MM.1S (cell line): Measurements from ENCODE around the gene SLC38A1.

Experiments used
- DNase-seq: peaks from one replicate; pipeline ENCODE4 v3.0.0-alpha.2; 2015
- H2AFZ ChIP-seq: fragments of 300-600 bp; sonication (generic); 2 replicates; pipeline ENCODE4 v1.6.0; 2016; ENCODE audit warnings: antibody characterized with exemption, low read length
- H3F3A ChIP-seq: fragments of 300-600 bp; sonication (generic); 2 replicates; pipeline ENCODE4 v1.6.1; 2016; ENCODE audit warnings: mild to moderate bottlenecking, antibody characterized with exemption, low read length, moderate library complexity, mixed read lengths; ENCODE audit not compliant: insufficient read depth
- H3K27ac ChIP-seq: fragments of 300-600 bp; sonication (generic); 2 replicates; pipeline ENCODE4 v1.5.1; 2016; ENCODE audit warnings: mild to moderate bottlenecking, low read length
- H3K27me3 ChIP-seq: fragments of 300-600 bp; sonication (generic); replicated peaks from 2 replicates; pipeline ENCODE4 v1.6.0; 2016; ENCODE audit warnings: low read length; ENCODE audit not compliant: insufficient read depth
- H3K36me3 ChIP-seq: fragments of 300-600 bp; sonication (generic); replicated peaks from 2 replicates; pipeline ENCODE4 v1.6.1; 2016; ENCODE audit warnings: mild to moderate bottlenecking, low read length, mixed read lengths; ENCODE audit not compliant: insufficient read depth
- H3K4me1 ChIP-seq: fragments of 300-600 bp; sonication (generic); 2 replicates; pipeline ENCODE4 v1.6.1; 2016; ENCODE audit warnings: low read length, mixed read lengths
- H3K4me2 ChIP-seq: fragments of 300-600 bp; sonication (generic); 2 replicates; pipeline ENCODE4 v1.6.0; 2016; ENCODE audit warnings: low read depth, low read length
- H3K4me3 ChIP-seq: fragments of 300-600 bp; sonication (generic); 2 replicates; pipeline ENCODE4 v1.5.1; 2016; ENCODE audit warnings: low read length, mixed read lengths
- H3K79me2 ChIP-seq: fragments of 300-600 bp; sonication (generic); 2 replicates; pipeline ENCODE4 v1.6.1; 2016; ENCODE audit warnings: mixed run types, low read length, mixed read lengths
- H3K9ac ChIP-seq: fragments of 300-600 bp; sonication (generic); 2 replicates; pipeline ENCODE4 v1.6.1; 2016; ENCODE audit warnings: low read length, mixed read lengths
- H3K9me2 ChIP-seq: fragments of 300-600 bp; sonication (generic); replicated peaks from 2 replicates; pipeline ENCODE4 v1.6.1; 2016; ENCODE audit warnings: mild to moderate bottlenecking, low read length, mixed read lengths; ENCODE audit not compliant: insufficient read depth
- H3K9me3 ChIP-seq: fragments of 300-600 bp; sonication (generic); replicated peaks from 2 replicates; pipeline ENCODE4 v1.6.1; 2016; ENCODE audit warnings: mild to moderate bottlenecking, low read length, mixed read lengths; ENCODE audit not compliant: insufficient read depth
- H4K20me1 ChIP-seq: fragments of 300-600 bp; sonication (generic); 2 replicates; pipeline ENCODE4 v1.6.1; 2016; ENCODE audit warnings: mild to moderate bottlenecking, low read length, moderate library complexity, mixed read lengths; ENCODE audit not compliant: insufficient read depth
- CTCF ChIP-seq: fragments of 300-600 bp; sonication (generic); IDR thresholded peaks from 2 replicates; pipeline ENCODE4 v1.5.1; 2016; ENCODE audit warnings: antibody characterized with exemption, low read length, mixed read lengths
- EZH2 ChIP-seq: fragments of 300-600 bp; sonication (generic); optimal IDR thresholded peaks from 2 replicates; pipeline ENCODE3; 2017; ENCODE audit warnings: low read depth, mild to moderate bottlenecking, antibody characterized with exemption, low read length, mixed read lengths
- EZH2phosphoT487 ChIP-seq: fragments of 300-600 bp; sonication (generic); IDR thresholded peaks from 2 replicates; pipeline ENCODE4 v1.6.1; 2018; ENCODE audit warnings: antibody characterized with exemption, low read length

Gene SLC38A1

GRCh38 chr12:46269429-46270241 lies 792 bp upstream of the SLC38A1 start:
- H3K4me1 ChIP-seq, result peaks cover 22% of the 10 kb centered on the region

GRCh38 chr12:46267825-46268582 lies 839 bp downstream of the SLC38A1 start:
- H3K27ac ChIP-seq, result peak overlapping the region; percentile 75
- H3K4me3 ChIP-seq, result peak overlapping the region; percentile 96
- H3K4me2 ChIP-seq, result peak overlapping the region; percentile 93
- H3K9me3 ChIP-seq, result no peaks in the 10 kb centered on the region
- peaks cover 56% of the 10 kb centered on the region for H3K79me2 ChIP-seq
- peak overlapping the region; percentile 96 for H3K9ac ChIP-seq
- no peaks in the 10 kb centered on the region for H3K27me3 ChIP-seq
- TF ChIP-seq EZH2phosphoT487 (no peak), EZH2 (no peak), CTCF (no peak)
- H3K9me2 ChIP-seq, result no peaks in the 10 kb centered on the region
- peak; percentile 23 for DNase-seq
- peaks cover 10% of the 10 kb centered on the region; the same call in 1 of the 2 replicates for H3F3A ChIP-seq
- H3K4me1 ChIP-seq, result peaks cover 22% of the 10 kb centered on the region
- peak overlapping the region; percentile 86 for H2AFZ ChIP-seq
- no peaks in the 10 kb centered on the region for H3K36me3 ChIP-seq
- 0 out of 2 replicates have a peak, but pooled peaks cover 6% of the 10 kb centered on the region for H4K20me1 ChIP-seq

More at GRCh38 chr12:46269429-46270241, 792 bp upstream of the SLC38A1 start:
- no peak for TF ChIP-seq EZH2
- no peak for TF ChIP-seq EZH2phosphoT487
- no peak for TF ChIP-seq CTCF
- peaks cover 40% of the 10 kb centered on the region for H3K79me2 ChIP-seq
- H3K27ac ChIP-seq, result peak overlapping the region; percentile 75; the same call in 1 of the 2 replicates
- H3K9me3 ChIP-seq, result no peaks in the 10 kb centered on the region
- peak overlapping the region; percentile 86 for H2AFZ ChIP-seq
- peak overlapping the region; percentile 96 for H3K4me3 ChIP-seq
- H3K9ac ChIP-seq, result peak overlapping the region; percentile 96
- peak overlapping the region; percentile 93 for H3K4me2 ChIP-seq
- no peaks in the 10 kb centered on the region for H3K9me2 ChIP-seq
- no peaks in the 10 kb centered on the region for H3K36me3 ChIP-seq
- H3F3A ChIP-seq, result peaks cover 10% of the 10 kb centered on the region; the same call in 1 of the 2 replicates
- DNase-seq, result no peak
- no peaks in the 10 kb centered on the region for H3K27me3 ChIP-seq
- H4K20me1 ChIP-seq, result 0 out of 2 replicates have a peak, but pooled peaks cover 6% of the 10 kb centered on the region

DNA sequence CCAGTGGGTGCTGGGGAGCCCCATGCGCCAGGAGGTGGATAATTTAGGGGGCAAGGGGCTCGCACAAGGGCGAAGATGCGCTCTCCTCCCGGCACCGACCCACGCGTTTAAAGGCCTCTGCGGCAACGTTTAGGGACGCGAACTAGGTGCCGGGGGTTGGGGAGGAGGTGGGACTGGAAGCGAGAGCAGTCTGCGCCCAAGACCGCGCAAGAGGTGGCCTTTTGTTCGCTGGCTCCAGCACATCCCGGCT lies 1.3 kb downstream of the SLC38A1 start:
- peak; percentile 48 for DNase-seq
- peaks cover 9% of the 10 kb centered on the region; the same call in 1 of the 2 replicates for H4K20me1 ChIP-seq
- peak overlapping the region; percentile 96 for H3K4me3 ChIP-seq
- peaks cover 61% of the 10 kb centered on the region for H3K79me2 ChIP-seq
- peak overlapping the region; percentile 93 for H3K4me2 ChIP-seq
- H3K9ac ChIP-seq, result peak overlapping the region; percentile 96
- no peaks in the 10 kb centered on the region for H3K9me3 ChIP-seq
- peak overlapping the region; percentile 86; the same call in 1 of the 2 replicates for H2AFZ ChIP-seq
- H3K36me3 ChIP-seq, result no peaks in the 10 kb centered on the region
- no peaks in the 10 kb centered on the region for H3K27me3 ChIP-seq
- peaks cover 22% of the 10 kb centered on the region for H3K4me1 ChIP-seq
- TF ChIP-seq EZH2 (no peak), CTCF (no peak)
- H3F3A ChIP-seq, result peaks cover 10% of the 10 kb centered on the region; the same call in 1 of the 2 replicates
- H3K27ac ChIP-seq, result peak overlapping the region; percentile 75
- no peaks in the 10 kb centered on the region for H3K9me2 ChIP-seq
